PC-3 (cell line): Measurements from ENCODE around the gene TRIB2. TPM values are rescaled to one million over a fixed set of nuclear protein-coding genes. Genes with fewer than 3 reads are reported as not detected.

Source experiments
- ATAC-seq: fragments of 200-7000 bp; cut with Tn5 transposase; 2 replicates; pipeline ENCODE4 v1.9.1; 2020; ENCODE audit warnings: mild to moderate bottlenecking, moderate library complexity
- BruUV-seq: library from RNA; stranded (reverse); fragments of 400-500 nt; replicated peaks from 2 replicates; lab custom pipeline; 2021; lab: Mats Ljungman, UMichigan
- CTCF ChIA-PET: fragments of 300-600 bp; sonication (Branson Sonifier 250); formaldehyde crosslinking; loops from one replicate; lab custom pipeline; 2022; ENCODE audit warnings: antibody characterized with exemption; lab: Charles Lee
- POLR2A ChIA-PET: fragments of 300-600 bp; sonication (Branson Sonifier 250); formaldehyde crosslinking; loops from one replicate; lab custom pipeline; 2022; ENCODE audit warnings: antibody characterized with exemption; ENCODE audit not compliant: unreplicated experiment; lab: Charles Lee
- DNase-seq: peaks from one replicate; pipeline ENCODE4 v3.0.0-alpha.2; 2015
- H2AFZ ChIP-seq: fragments of 300-600 bp; sonication (generic); 2 replicates; pipeline ENCODE4 v1.6.0; 2016; ENCODE audit warnings: antibody characterized with exemption, low read length
- H3F3A ChIP-seq: fragments of 300-600 bp; sonication (generic); one replicate; pipeline ENCODE4 v1.6.0; 2017; ENCODE audit warnings: antibody characterized with exemption, low read length, control low read depth, mild to moderate bottlenecking; ENCODE audit not compliant: unreplicated experiment
- H3K27ac ChIP-seq: fragments of 300-600 bp; sonication (generic); 2 replicates; pipeline ENCODE4 v1.5.1; 2016; ENCODE audit warnings: mild to moderate bottlenecking, low read length
- H3K27me3 ChIP-seq: fragments of 300-600 bp; sonication (generic); 2 replicates; pipeline ENCODE4 v1.6.1; 2016; ENCODE audit warnings: low read length, mixed read lengths
- H3K36me3 ChIP-seq: fragments of 300-600 bp; sonication (generic); 2 replicates; pipeline ENCODE4 v1.6.1; 2016; ENCODE audit warnings: low read depth, mixed run types, low read length, mixed read lengths
- H3K4me1 ChIP-seq: fragments of 300-600 bp; sonication (generic); 2 replicates; pipeline ENCODE4 v1.5.1; 2016; ENCODE audit warnings: low read length; ENCODE audit not compliant: insufficient read depth
- H3K4me2 ChIP-seq: fragments of 300-600 bp; sonication (generic); 2 replicates; pipeline ENCODE4 v1.6.0; 2016; ENCODE audit warnings: low read length
- H3K4me3 ChIP-seq: fragments of 300-600 bp; sonication (generic); 2 replicates; pipeline ENCODE4 v1.5.1; 2016; ENCODE audit warnings: mild to moderate bottlenecking, low read length, mixed read lengths
- H3K79me2 ChIP-seq: fragments of 300-600 bp; sonication (generic); 2 replicates; pipeline ENCODE4 v1.6.1; 2017; ENCODE audit warnings: low read length, mixed read lengths
- H3K9ac ChIP-seq: fragments of 300-600 bp; sonication (generic); 2 replicates; pipeline ENCODE4 v1.6.0; 2016; ENCODE audit warnings: mild to moderate bottlenecking, low read length
- H3K9me2 ChIP-seq: fragments of 300-600 bp; sonication (generic); replicated peaks from 2 replicates; pipeline ENCODE4 v1.6.1; 2016; ENCODE audit warnings: mixed run types, low read length, mixed read lengths
- H3K9me3 ChIP-seq: fragments of 300-600 bp; sonication (generic); 2 replicates; pipeline ENCODE4 v1.6.1; 2016; ENCODE audit warnings: low read length, mixed read lengths
- H4K20me1 ChIP-seq: fragments of 300-600 bp; sonication (generic); 2 replicates; pipeline ENCODE4 v1.6.1; 2016; ENCODE audit warnings: low read length, mixed read lengths
- CTCF ChIP-seq: fragments of 300-600 bp; sonication (generic); conservative IDR thresholded peaks from 2 replicates; pipeline ENCODE4 v1.5.1; 2017; ENCODE audit warnings: antibody characterized with exemption, low read depth, mild to moderate bottlenecking, low read length
- EZH2 ChIP-seq: fragments of 300-600 bp; sonication (generic); IDR thresholded peaks from one replicate; pipeline ENCODE4 v1.6.1; 2017; ENCODE audit warnings: antibody characterized with exemption, mild to moderate bottlenecking, low read length; ENCODE audit not compliant: unreplicated experiment
- EZH2phosphoT487 ChIP-seq: fragments of 300-600 bp; sonication (generic); IDR thresholded peaks from 2 replicates; pipeline ENCODE4 v1.6.1; 2018; ENCODE audit warnings: mild to moderate bottlenecking, antibody characterized with exemption, low read length, borderline replicate concordance
- intact Hi-C: fragments of 100-400 bp; cut with micrococcal nuclease; formaldehyde crosslinking; loops from 2 replicates; pipeline ENCODE4 v1.9.0; 2023
- total RNA-seq: library from RNA; depleted of rRNA; stranded (reverse); fragments of >200 nt; gene quantifications from 2 replicates; pipeline ENCODE4 v1.2.3, GENCODE V29; 2014

TRIB2 gene
- total RNA-seq, 1 experiment from 2014 or later: 35.2 TPM

GRCh38 chr2:12773586-12774394, 57.1 kb downstream of the TRIB2 start:
- H3K4me1 ChIP-seq: no peaks in the 10 kb centered on the region
- no peak overlapping the region for H2AFZ ChIP-seq
- POLR2A ChIA-PET: no interaction called here
- DNase-seq: no peak
- H3F3A ChIP-seq: no peaks in the 10 kb centered on the region
- no peaks in the 10 kb centered on the region for H3K9me3 ChIP-seq
- no peak overlapping the region for H3K4me3 ChIP-seq
- no peak overlapping the region for H3K4me2 ChIP-seq
- H3K27ac ChIP-seq: no peak overlapping the region
- no peaks in the 10 kb centered on the region for H4K20me1 ChIP-seq
- no TSS peak for BruUV-seq
- CTCF ChIA-PET: no interaction called here
- intact Hi-C loops: no loop called here
- TF ChIP-seq EZH2: no peak
- TF ChIP-seq EZH2phosphoT487: no peak
- no peak for TF ChIP-seq CTCF
- no peak overlapping the region for H3K9ac ChIP-seq
- H3K79me2 ChIP-seq: no peaks in the 10 kb centered on the region
- no peaks in the 10 kb centered on the region for H3K9me2 ChIP-seq
- no peak for ATAC-seq
- H3K27me3 ChIP-seq: 0 out of 2 replicates have a peak, but pooled peaks cover 13% of the 10 kb centered on the region
- H3K36me3 ChIP-seq: no peaks in the 10 kb centered on the region

DNA sequence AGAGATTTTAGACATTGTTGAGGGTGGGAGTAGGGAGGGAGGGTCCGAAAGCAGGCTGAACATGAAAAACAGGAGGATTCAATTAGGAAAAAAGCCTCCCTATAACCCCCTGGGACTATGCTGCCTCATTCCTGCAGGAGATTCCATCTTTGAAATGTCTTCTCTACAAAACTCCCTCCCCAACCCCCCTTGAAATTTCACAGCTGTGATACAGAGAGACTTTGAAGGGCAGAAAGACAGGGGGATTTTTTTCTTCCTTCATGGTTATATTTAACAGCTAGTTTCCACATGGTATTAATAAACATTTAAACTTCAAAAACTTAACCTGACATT, 57.6 kb downstream of the TRIB2 start:
- Histone ChIP-seq H3K4me1 (no peaks in the 10 kb centered on the region), H3K27me3 (0 out of 2 replicates have a peak, but pooled peaks cover 10% of the 10 kb centered on the region), H3K9me3 (no peaks in the 10 kb centered on the region), H4K20me1 (no peaks in the 10 kb centered on the region), H3K36me3 (no peaks in the 10 kb centered on the region), H3F3A (no peaks in the 10 kb centered on the region), H3K4me3 (no peak overlapping the region), H3K9ac (no peak overlapping the region), H3K27ac (no peak overlapping the region), H3K79me2 (no peaks in the 10 kb centered on the region), H2AFZ (no peak overlapping the region), H3K9me2 (no peaks in the 10 kb centered on the region), H3K4me2 (no peak overlapping the region)
- no peak for TF ChIP-seq CTCF
- no peak for TF ChIP-seq EZH2phosphoT487
- TF ChIP-seq EZH2: no peak
- ATAC-seq: no peak
- no peak for DNase-seq
- POLR2A ChIA-PET: no interaction called here
- BruUV-seq: no TSS peak
- intact Hi-C loops: no loop called here
- CTCF ChIA-PET: no interaction called here

DNA sequence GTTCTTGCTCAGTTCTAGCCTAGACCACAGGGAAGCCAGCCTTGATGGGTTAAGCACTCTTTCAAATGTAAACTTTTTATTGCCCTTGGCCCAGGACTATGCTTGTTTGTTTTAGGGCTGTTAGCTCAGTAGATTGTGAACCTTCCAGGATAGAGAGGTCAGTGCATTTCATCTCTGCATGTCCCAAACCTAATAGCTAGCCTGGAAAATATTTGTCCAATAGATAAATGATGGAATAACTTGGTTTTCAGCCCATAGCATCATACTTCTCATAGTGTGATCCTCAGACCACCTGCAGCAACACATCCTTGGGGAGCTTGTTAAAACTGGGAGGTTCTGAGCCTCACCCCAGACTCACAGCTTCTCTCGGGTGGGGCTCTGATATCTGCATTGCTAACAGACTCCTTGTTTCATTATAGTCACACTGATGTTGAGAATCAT, 59.8 kb downstream of the TRIB2 start:
- CTCF ChIA-PET: no interaction called here

More for the DNA sequence above, 59.8 kb downstream of the TRIB2 start:
- TF ChIP-seq CTCF (no peak), EZH2 (no peak), EZH2phosphoT487 (no peak)
- Histone ChIP-seq H3F3A (no peaks in the 10 kb centered on the region), H3K9me3 (no peaks in the 10 kb centered on the region), H3K27ac (no peak overlapping the region), H3K4me3 (no peak overlapping the region), H3K9ac (no peak overlapping the region), H4K20me1 (no peaks in the 10 kb centered on the region), H2AFZ (no peak overlapping the region), H3K4me2 (no peak overlapping the region), H3K9me2 (no peaks in the 10 kb centered on the region), H3K79me2 (no peaks in the 10 kb centered on the region), H3K27me3 (no peaks in the 10 kb centered on the region), H3K36me3 (no peaks in the 10 kb centered on the region), H3K4me1 (no peaks in the 10 kb centered on the region)
- POLR2A ChIA-PET: no interaction called here
- no peak for DNase-seq
- no TSS peak for BruUV-seq
- intact Hi-C loops: no loop called here
- no peak for ATAC-seq
